ENCODE measurements around the gene NCS1.

NCS1 gene

GRCh38 chr9:130186839-130187522, 14.8 kb downstream of the NCS1 start:
- CTCF ChIA-PET = interaction anchor here (0.6 to 2.5 kb wide), 5 partner anchors 13 to 1991 kb away, joined by 3 to 8 read pairs (median 4); no protein-coding TSS in a partner anchor
- POLR2A ChIA-PET = interaction anchor here (1.1 to 1.3 kb wide), 2 partner anchors 9 to 14 kb away, joined by 4 to 5 read pairs; partner anchors contain the start of gene NCS1
- no peaks in the 10 kb centered on the region for H3K4me1 ChIP-seq (ENCODE audit: control insufficient read depth, insufficient read depth, low read length)
- H3K4me3 ChIP-seq (ENCODE audit: low read depth, low read length) = peak overlapping the region; percentile 18
- H3K27ac ChIP-seq (ENCODE audit: extremely low read depth, low read depth, low read length) = no peak overlapping the region
- H3K9me3 ChIP-seq (ENCODE audit: control insufficient read depth, insufficient read depth, low read depth, low read length) = no peaks in the 10 kb centered on the region
- TF ChIP-seq PRDM1 (tag by site-specific recombination; IDR thresholded peaks at IDR 0.05) (no peak), ZNF677 (tag by site-specific recombination; IDR thresholded peaks at IDR 0.05) (no peak), GLIS2 (tag by site-specific recombination; IDR thresholded peaks at IDR 0.05) (peak; percentile 56), TRIM28 (IDR thresholded peaks at IDR 0.05; ENCODE audit: borderline replicate concordance, low read length) (no peak), PATZ1 (tag by site-specific recombination; IDR thresholded peaks at IDR 0.05) (peak; percentile 67), SP2 (tag by site-specific recombination; IDR thresholded peaks at IDR 0.05) (peak; percentile 58), KLF16 (tag by site-specific recombination; IDR thresholded peaks at IDR 0.05) (peak; percentile 44; the same call in 1 of the 2 replicates), ZNF341 (tag by site-specific recombination; IDR thresholded peaks at IDR 0.05; ENCODE audit: low read depth) (peak; percentile 97), ZBTB8A (tag by site-specific recombination; IDR thresholded peaks at IDR 0.05) (no peak), ZNF629 (tag by site-specific recombination; IDR thresholded peaks at IDR 0.05) (peak; percentile 28; the same call in 1 of the 2 replicates), ZNF501 (tag by site-specific recombination; IDR thresholded peaks at IDR 0.05) (no peak), SP3 (tag by site-specific recombination; IDR thresholded peaks at IDR 0.05) (peak; percentile 60), ZBTB48 (tag by site-specific recombination; IDR thresholded peaks at IDR 0.05) (peak; percentile 67), KLF1 (tag by site-specific recombination; IDR thresholded peaks at IDR 0.05) (peak; percentile 50), EGR2 (tag by site-specific recombination; IDR thresholded peaks at IDR 0.05; ENCODE audit: low read depth) (0 out of 2 replicates have a peak, but pooled peaks have one; percentile 16), KLF8 (tag by site-specific recombination; IDR thresholded peaks at IDR 0.05) (0 out of 2 replicates have a peak, but pooled peaks have one; percentile 52), HIC1 (tag by site-specific recombination; IDR thresholded peaks at IDR 0.05) (peak; percentile 82; the same call in 1 of the 2 replicates), PRDM10 (tag by site-specific recombination; IDR thresholded peaks at IDR 0.05) (peak; percentile 28; the same call in 1 of the 2 replicates), KLF17 (tag by site-specific recombination; IDR thresholded peaks at IDR 0.05) (peak; percentile 53; the same call in 1 of the 2 replicates), ZNF335 (tag by site-specific recombination; conservative IDR thresholded peaks at IDR 0.05) (peak; percentile 90), ZBTB17 (tag by site-specific recombination; IDR thresholded peaks at IDR 0.05) (peak; percentile 59), KLF10 (tag by site-specific recombination; IDR thresholded peaks at IDR 0.05) (peak; percentile 71; the same call in 1 of the 2 replicates), ZNF274 (IDR thresholded peaks at IDR 0.05; ENCODE audit: low read length) (no peak), ZNF274 (tag by site-specific recombination; IDR thresholded peaks at IDR 0.05; ENCODE audit: borderline replicate concordance) (no peak), ZIC2 (tag by site-specific recombination; IDR thresholded peaks at IDR 0.05) (peak; percentile 71), ZBTB20 (tag by site-specific recombination; IDR thresholded peaks at IDR 0.05) (peak; percentile 11; the same call in 1 of the 2 replicates), MEIS1 (CRISPR knock-in tag; IDR thresholded peaks at IDR 0.05; ENCODE audit: borderline replicate concordance) (no peak), ZNF600 (tag by site-specific recombination; IDR thresholded peaks at IDR 0.05) (no peak), GLIS1 (tag by site-specific recombination; IDR thresholded peaks at IDR 0.05) (peak; percentile 76), ZNF366 (tag by site-specific recombination; conservative IDR thresholded peaks at IDR 0.05) (peak; percentile 39), ZEB2 (tag by site-specific recombination; IDR thresholded peaks at IDR 0.05) (peak; percentile 70)
- H3K36me3 ChIP-seq (ENCODE audit: control insufficient read depth in 2 of 2, insufficient read depth in 1 of 2, low read length in 2 of 2) = no peaks in the 10 kb centered on the region
